T-helper 22 cell (primary cell): Measurements from ENCODE around the gene MARCHF7.
"Not testable (repeated sequence)": the region's sequence is repeated elsewhere in the genome, so short reads cannot be mapped to it uniquely, and the experiment has no call there.

Experiments
- DNase-seq: peaks from one replicate; pipeline ENCODE4 v3.0.0-alpha.2; 2020; ENCODE audit warnings: low read depth

The MARCHF7 gene, protein sequence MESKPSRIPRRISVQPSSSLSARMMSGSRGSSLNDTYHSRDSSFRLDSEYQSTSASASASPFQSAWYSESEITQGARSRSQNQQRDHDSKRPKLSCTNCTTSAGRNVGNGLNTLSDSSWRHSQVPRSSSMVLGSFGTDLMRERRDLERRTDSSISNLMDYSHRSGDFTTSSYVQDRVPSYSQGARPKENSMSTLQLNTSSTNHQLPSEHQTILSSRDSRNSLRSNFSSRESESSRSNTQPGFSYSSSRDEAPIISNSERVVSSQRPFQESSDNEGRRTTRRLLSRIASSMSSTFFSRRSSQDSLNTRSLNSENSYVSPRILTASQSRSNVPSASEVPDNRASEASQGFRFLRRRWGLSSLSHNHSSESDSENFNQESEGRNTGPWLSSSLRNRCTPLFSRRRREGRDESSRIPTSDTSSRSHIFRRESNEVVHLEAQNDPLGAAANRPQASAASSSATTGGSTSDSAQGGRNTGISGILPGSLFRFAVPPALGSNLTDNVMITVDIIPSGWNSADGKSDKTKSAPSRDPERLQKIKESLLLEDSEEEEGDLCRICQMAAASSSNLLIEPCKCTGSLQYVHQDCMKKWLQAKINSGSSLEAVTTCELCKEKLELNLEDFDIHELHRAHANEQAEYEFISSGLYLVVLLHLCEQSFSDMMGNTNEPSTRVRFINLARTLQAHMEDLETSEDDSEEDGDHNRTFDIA

GRCh38 chr2:159712143-159712928 lies at the start of gene MARCHF7:
MARCHF7 (plus strand) TSS chr2:159712506; CDS start chr2:159729023, 16,517 bp downstream.
- DNase-seq, result peak; percentile 93

DNA sequence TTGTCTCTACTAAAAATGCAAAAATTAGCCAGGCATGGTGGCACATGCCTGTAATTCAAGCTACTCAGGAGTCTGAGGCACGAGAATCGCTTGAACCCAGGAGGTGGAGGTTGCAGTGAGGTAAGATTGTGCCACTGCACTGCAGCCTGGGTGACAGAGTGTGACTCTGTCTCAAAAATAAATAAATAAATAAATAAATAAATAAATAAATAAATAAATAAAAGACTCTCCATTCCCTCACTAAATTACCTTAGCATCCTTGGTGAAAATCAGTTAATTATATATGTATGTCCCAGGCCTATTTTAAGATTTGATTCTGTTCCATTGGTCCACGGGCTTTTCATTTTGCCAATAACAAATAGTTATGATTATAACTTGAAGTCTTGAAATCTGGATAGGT lies 44.9 kb upstream of the MARCHF7 start:
- DNase-seq, result not testable (repeated sequence)

- DNase-seq, result no peak
Measured at GRCh38 chr2:159671047-159671446, 41.3 kb upstream of the MARCHF7 start.

- no peak for DNase-seq
Measured at GRCh38 chr2:159677654-159678053, 34.7 kb upstream of the MARCHF7 start.

DNA sequence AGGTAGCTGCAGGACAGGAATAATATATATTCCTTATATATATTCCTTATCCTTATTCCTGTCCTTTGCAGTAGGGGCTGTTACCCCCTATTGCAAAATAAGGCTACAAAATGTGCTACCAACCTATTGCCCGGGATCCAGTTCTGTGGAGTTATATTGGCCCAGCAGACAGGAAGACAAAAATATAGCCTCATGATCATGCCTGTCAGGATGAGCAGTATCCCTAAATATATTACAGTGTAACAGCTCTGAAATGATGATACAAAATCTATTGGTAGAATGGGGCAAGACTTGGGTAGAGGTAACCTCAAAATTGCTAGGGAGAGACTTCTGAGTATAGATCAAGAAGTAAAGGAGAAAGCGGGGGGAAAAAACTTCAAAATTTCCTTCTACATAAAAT lies 31.6 kb upstream of the MARCHF7 start:
- DNase-seq, result no peak

DNA sequence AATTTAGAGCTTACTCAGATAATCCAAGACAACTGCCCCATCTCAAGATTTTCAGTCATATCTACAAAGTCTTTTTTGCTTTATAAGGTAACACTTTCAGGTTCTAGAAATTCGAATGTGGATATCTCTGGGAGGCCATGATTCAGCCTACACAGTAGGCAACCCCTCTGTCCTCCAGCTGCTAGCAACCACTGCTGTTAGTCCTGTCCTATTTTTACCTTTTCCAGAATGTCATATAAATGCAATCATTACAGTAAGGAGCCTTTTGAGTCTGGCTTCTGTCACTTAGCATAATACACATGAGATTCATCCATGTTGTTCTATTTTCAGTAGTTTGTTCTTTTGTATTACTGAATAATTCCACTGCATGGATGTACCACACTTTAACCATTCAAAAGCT lies 28.5 kb upstream of the MARCHF7 start:
- no peak for DNase-seq

- DNase-seq, result no peak
Measured at GRCh38 chr2:159684796-159685195, 27.5 kb upstream of the MARCHF7 start.

- no peak for DNase-seq
Measured at GRCh38 chr2:159694500-159695040, 17.7 kb upstream of the MARCHF7 start.

- DNase-seq, result no peak
Measured at GRCh38 chr2:159695795-159696448, 16.4 kb upstream of the MARCHF7 start.

- DNase-seq, result no peak
Measured at GRCh38 chr2:159703491-159703890, 8.8 kb upstream of the MARCHF7 start.

DNA sequence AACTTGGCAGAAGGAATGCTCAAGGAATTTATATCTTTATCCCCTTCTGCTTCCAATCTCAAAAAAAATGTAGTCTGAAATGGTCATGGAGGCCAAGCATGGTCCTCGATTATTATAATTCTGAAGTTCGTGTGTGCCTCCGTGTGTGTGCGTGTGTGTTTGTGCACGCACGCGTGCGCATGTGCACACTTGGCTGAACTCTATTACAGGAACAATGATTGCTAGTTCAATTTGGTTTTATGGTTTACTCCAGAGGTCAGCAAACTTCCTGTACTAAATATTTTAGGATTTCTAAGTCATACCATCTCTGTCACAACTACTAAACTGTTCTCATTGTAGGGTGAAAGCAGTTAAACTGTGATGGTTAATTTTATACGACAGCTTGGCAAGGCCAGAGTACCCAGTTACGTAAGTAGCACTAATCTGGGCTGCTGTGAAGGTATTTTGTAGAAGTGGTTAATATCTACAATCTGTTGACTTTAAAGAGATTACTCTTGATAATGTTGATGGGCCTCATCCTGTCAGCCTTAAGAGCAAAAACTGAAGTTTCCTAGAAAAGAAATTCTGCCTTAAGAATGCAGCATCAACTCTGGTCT lies 5.8 kb upstream of the MARCHF7 start:
- DNase-seq, result no peak

DNA sequence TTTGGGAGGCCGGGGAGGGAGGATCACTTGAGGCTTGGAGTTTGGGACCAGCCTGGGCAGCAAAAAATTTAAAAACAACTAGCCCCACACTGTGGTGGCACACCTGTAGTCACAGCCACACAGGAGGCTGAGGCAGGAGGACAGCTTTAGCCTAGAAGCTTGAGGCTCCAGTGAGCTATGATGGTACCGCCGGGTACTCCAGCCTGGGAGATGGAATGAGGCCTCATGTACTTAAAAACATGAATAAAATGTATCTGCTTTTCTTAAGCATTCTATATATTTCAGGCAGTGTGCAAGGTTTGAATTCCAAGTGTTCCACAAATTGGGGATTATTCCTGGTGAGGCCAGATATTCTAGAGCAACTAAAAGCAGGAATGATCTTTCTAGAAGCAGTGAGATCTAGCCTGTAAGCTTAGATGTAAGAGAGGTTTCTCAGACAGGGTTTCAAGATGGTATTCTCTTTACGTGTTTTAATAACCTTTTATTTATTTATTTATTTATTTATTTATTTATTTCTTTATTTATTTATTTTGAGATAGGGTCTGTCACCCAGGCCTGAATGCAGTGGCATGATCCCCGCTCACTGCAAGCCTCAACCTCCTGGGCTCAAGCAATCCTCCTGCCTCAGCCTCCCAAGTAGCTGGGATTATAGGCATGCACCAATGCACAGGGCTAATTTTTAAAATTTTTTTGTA lies 4.1 kb upstream of the MARCHF7 start:
- DNase-seq, result no peak

- DNase-seq, result no peak
Measured at GRCh38 chr2:159710601-159711180, 1.6 kb upstream of the MARCHF7 start.

- DNase-seq, result no peak
Measured at GRCh38 chr2:159711562-159712142, 654 bp upstream of the MARCHF7 start.

DNA sequence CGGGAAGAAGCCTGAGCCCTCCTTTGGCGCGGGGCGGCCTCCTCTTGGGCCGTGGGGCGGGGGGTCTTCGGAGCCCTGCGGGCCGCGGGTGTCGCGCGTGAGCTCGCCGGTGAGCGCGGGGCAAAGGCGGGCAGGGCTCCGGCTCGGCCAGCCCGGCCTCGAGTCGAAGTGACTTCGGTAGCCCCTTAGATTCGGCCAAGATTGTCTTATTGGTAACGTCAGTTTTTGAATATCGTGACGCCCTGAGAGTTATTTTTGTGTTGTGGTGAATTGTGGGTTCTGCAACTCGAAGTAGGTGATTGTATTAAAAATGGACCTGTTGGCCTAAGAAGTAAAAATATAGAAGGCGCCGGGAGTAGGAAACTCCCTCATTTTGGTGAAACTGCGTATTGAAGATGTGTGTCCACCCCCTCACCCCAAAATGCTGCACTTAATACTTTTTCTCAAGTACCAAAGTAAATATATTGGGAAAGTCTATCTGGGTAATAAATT lies 669 bp downstream of the MARCHF7 start:
- no peak for DNase-seq

DNA sequence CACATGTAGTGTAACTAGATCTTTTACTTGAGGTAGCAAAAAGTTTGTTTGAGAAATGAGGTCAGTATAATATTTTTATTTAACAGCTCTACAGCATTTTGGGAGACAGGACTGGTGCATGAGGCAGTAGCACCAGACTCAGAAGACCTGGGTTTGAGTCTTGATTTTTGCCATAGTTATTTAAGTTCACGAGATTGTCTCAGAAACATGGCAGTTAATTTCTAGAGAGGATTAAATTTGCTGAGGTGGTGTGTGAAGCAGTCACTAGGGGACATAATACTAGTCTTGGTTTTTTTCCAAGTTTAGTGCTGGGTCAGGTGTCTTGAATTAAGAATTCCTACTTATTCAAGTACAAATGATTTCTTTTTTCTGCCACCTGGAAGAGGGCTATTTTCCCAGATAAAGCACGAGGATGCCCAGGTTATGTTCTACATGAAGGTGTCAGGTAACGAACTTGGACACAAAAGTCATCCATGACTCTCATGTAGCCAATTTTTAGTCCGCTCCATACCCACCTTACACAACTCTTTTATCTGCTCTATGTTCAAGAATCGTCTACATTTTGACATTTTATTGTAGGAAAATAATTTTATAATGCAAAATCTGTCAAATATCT lies 1.4 kb downstream of the MARCHF7 start:
- no peak for DNase-seq

DNA sequence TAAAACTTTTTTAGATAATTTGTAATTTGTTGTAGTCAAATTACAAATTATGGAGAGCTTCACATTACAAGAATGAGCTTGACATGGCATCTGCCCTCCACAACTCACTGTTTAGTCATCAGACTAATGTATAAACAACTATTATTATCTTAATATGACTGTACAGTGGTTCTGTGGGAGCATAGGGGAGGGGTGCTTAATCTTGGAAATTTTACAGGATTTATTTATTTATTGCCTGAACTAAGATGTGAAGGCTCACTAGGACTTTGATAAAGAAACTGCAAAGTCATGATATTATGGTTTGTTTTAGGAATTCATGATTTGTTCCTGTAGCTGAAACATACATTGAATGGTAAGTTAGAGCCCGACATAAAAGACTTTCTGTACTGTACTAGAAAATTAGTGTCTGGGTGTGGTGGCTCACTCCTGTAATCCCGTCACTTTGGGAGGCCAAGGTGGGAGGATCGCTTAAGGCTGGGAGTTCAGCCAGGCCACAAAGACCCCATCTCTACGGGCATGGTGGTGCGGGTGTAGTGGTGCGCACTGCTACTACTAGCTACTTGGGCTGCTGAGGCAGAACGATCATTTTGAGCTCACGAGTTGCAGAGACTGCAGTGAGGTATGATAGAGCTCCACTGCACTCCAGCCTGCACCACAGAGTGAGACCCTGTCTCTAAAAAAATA lies 2.1 kb downstream of the MARCHF7 start:
- no peak for DNase-seq

DNA sequence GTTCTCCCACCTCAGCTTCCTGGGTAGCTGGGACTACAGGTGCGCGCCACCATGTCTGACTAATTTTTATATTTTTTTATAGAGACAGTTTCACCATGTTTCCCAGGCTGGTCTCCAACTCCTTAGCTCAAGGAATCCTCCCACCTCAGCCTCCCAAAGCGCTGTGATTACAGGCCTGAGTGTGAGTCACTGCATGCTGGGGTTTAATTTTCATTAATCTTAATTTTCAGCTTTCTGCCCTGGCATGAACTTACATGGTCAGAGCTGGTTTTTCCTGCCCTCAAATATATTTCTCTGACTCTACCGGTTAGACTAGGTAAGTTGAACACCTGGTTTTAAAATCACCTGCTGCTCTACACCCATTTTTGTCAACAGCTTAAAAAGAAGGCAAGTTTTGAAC lies 3.1 kb downstream of the MARCHF7 start:
- DNase-seq, result no peak

DNA sequence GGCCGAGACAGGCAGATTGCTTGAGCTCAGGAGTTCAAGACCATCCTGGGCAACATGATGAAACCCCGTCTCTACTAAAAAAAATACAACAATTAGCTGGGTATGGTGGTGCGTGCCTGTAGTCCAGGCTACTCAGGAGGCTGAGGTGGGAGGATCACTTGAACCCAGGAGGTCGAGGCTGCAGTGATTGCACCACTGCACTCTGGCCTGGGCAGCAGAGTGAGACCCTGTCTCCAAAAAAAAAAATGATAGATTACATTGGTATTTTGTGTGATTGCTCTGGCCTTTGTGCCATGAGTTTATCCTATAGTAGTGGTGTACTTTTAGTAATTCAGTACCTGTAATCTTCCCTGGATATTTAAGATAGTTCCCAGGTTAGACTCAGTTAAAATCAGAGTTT lies 4.1 kb downstream of the MARCHF7 start:
- not testable (repeated sequence) for DNase-seq
